ENCODE results near the gene FUOM. TPM values are rescaled to one million over a fixed set of nuclear protein-coding genes. Genes with fewer than 3 reads are reported as not detected.

Gene FUOM
- polyA plus RNA-seq, 3 donors = 29.8 to 56.8 (median 39.0) TPM

GRCh38 chr10:133311570-133311969 lies 46.2 kb downstream of the FUOM start:
- H4K20me1 ChIP-seq (ENCODE audit: insufficient read depth, low read length) = peaks cover 13% of the 10 kb centered on the region
- no peak overlapping the region for H2AFZ ChIP-seq (ENCODE audit: insufficient read depth, low read depth, low read length, poor library complexity, severe bottlenecking)
- peaks cover 42 to 49% of the 10 kb centered on the region in 2 donors for H3K36me3 Mint-ChIP-seq
- no peaks in the 10 kb centered on the region for H3K27me3 ChIP-seq (ENCODE audit: control insufficient read depth in 2 of 2, insufficient read depth in 2 of 2, low read length in 2 of 2)
- peaks cover 20% of the 10 kb centered on the region for H3K4me1 Mint-ChIP-seq
- 98% methylated on average over 10 of the region's 10 CpGs for WGBS (ENCODE audit: insufficient coverage)
- H3K79me2 ChIP-seq (ENCODE audit: insufficient read depth, low read length) = peaks cover 27% of the 10 kb centered on the region
- peaks cover 0 to 7% (median 6%) of the 10 kb centered on the region in 7 donors for H3K9me3 Mint-ChIP-seq
- H3K27ac ChIP-seq (ENCODE audit: low read depth in 1 of 2, low read length in 2 of 2) = no peak overlapping the region
- peaks cover 5 to 9% (median 7%) of the 10 kb centered on the region in 3 donors for H3K27me3 Mint-ChIP-seq (ENCODE audit: low read depth in 3 of 3)
- intact Hi-C loops (cut with micrococcal nuclease) = no loop called here
- H3K4me3 ChIP-seq (replicated peaks in 1 of 3; ENCODE audit: low read depth in 2 of 3, low read length in 3 of 3) = no peak overlapping the region
- TF ChIP-seq CTCF (IDR thresholded peaks at IDR 0.05) = no peak
- H3K36me3 ChIP-seq (replicated peaks in 1 of 2; ENCODE audit: control insufficient read depth in 1 of 2, insufficient read depth in 2 of 2, low read length in 2 of 2) = peaks cover 25 to 40% of the 10 kb centered on the region in 2 donors
- no peak overlapping the region for H3K4me2 ChIP-seq (replicated peaks; ENCODE audit: extremely low read depth, low read length, poor library complexity, severe bottlenecking)
- H3K9me3 ChIP-seq (replicated peaks in 1 of 2; ENCODE audit: control insufficient read depth in 1 of 2, insufficient read depth in 1 of 2, low read length in 2 of 2) = no peaks in the 10 kb centered on the region
- H3K4me1 ChIP-seq (ENCODE audit: control insufficient read depth in 1 of 2, insufficient read depth in 2 of 2, low read length in 2 of 2) = peaks cover 21 to 23% of the 10 kb centered on the region in 2 donors
- H3K9ac ChIP-seq (ENCODE audit: insufficient read depth, low read length, poor library complexity, severe bottlenecking) = no peak overlapping the region
- no peak overlapping the region for H3K4me3 Mint-ChIP-seq
- no peak for DNase-seq
- peak overlapping the region in 2 of 7 donors; percentile 26 to 82 for H3K27ac Mint-ChIP-seq

GRCh38 chr10:133310789-133311188 lies 47.0 kb downstream of the FUOM start:
- no peak overlapping the region for H3K4me3 Mint-ChIP-seq
- WGBS (ENCODE audit: insufficient coverage) = 95% methylated on average over 4 of the region's 8 CpGs
- Histone ChIP-seq H3K4me3 (replicated peaks in 1 of 3; ENCODE audit: low read depth in 2 of 3, low read length in 3 of 3) (no peak overlapping the region), H4K20me1 (ENCODE audit: insufficient read depth, low read length) (peaks cover 13% of the 10 kb centered on the region), H3K36me3 (replicated peaks in 1 of 2; ENCODE audit: control insufficient read depth in 1 of 2, insufficient read depth in 2 of 2, low read length in 2 of 2) (peaks cover 25 to 40% of the 10 kb centered on the region in 2 donors), H3K9ac (ENCODE audit: insufficient read depth, low read length, poor library complexity, severe bottlenecking) (no peak overlapping the region), H3K27ac (ENCODE audit: low read depth in 1 of 2, low read length in 2 of 2) (no peak overlapping the region), H3K4me1 (ENCODE audit: control insufficient read depth in 1 of 2, insufficient read depth in 2 of 2, low read length in 2 of 2) (peaks cover 29 to 31% of the 10 kb centered on the region in 2 donors), H3K9me3 (replicated peaks in 1 of 2; ENCODE audit: control insufficient read depth in 1 of 2, insufficient read depth in 1 of 2, low read length in 2 of 2) (no peaks in the 10 kb centered on the region), H3K79me2 (ENCODE audit: insufficient read depth, low read length) (peaks cover 31% of the 10 kb centered on the region), H3K4me2 (replicated peaks; ENCODE audit: extremely low read depth, low read length, poor library complexity, severe bottlenecking) (no peak overlapping the region), H2AFZ (ENCODE audit: insufficient read depth, low read depth, low read length, poor library complexity, severe bottlenecking) (no peak overlapping the region), H3K27me3 (ENCODE audit: control insufficient read depth in 2 of 2, insufficient read depth in 2 of 2, low read length in 2 of 2) (no peaks in the 10 kb centered on the region)
- peak overlapping the region in 2 of 7 donors; percentile 30 to 50 for H3K27ac Mint-ChIP-seq
- TF ChIP-seq CTCF (IDR thresholded peaks at IDR 0.05) = no peak
- H3K4me1 Mint-ChIP-seq = peaks cover 28% of the 10 kb centered on the region
- peaks cover 0 to 3% (median 2%) of the 10 kb centered on the region in 7 donors for H3K9me3 Mint-ChIP-seq
- no peak for DNase-seq
- peaks cover 2 to 7% (median 7%) of the 10 kb centered on the region in 3 donors for H3K27me3 Mint-ChIP-seq (ENCODE audit: low read depth in 3 of 3)
- intact Hi-C loops (cut with micrococcal nuclease) = no loop called here
- H3K36me3 Mint-ChIP-seq = peaks cover 42 to 49% of the 10 kb centered on the region in 2 donors
